ENCODE measurements around the gene SMYD3.
A peak's percentile ranks its signal among the peaks of the same experiment; 100 is the strongest.

SMYD3 gene

GRCh38 chr1:246278371-246278770 lies 228.7 kb downstream of the SMYD3 start:
- Histone ChIP-seq H4K8ac (ENCODE audit: low read length) (no peak overlapping the region), H3K23ac (ENCODE audit: low read length in 2 of 2) (no peak overlapping the region), H3K27me3 (ENCODE audit: control insufficient read depth in 1 of 2, insufficient read depth in 1 of 2, low read length in 2 of 2) (no peaks in the 10 kb centered on the region), H3K4me1 (ENCODE audit: control insufficient read depth, insufficient read depth, low read depth, low read length) (no peaks in the 10 kb centered on the region), H3K27ac (ENCODE audit: low read length, poor library complexity, severe bottlenecking) (no peak overlapping the region), H4K91ac (ENCODE audit: low read length) (no peak overlapping the region), H2BK5ac (ENCODE audit: low read depth, low read length, poor library complexity, severe bottlenecking) (no peak overlapping the region), H3K79me1 (replicated peaks; ENCODE audit: low read length, poor library complexity, severe bottlenecking) (peaks cover 6% of the 10 kb centered on the region), H2BK120ac (ENCODE audit: low read depth, low read length) (no peak overlapping the region), H2BK12ac (ENCODE audit: low read length in 2 of 2) (no peak overlapping the region), H2AK5ac (ENCODE audit: low read length, severe bottlenecking) (no peak overlapping the region), H3K18ac (ENCODE audit: low read depth in 1 of 2, low read length in 2 of 2) (no peak overlapping the region), H3K9me3 (ENCODE audit: control insufficient read depth, low read length) (no peaks in the 10 kb centered on the region), H3K14ac (ENCODE audit: low read length in 2 of 2) (no peak overlapping the region), H2AFZ (ENCODE audit: low read depth, low read length) (no peak overlapping the region), H3K36me3 (ENCODE audit: control insufficient read depth in 1 of 2, insufficient read depth in 2 of 2, low read depth in 1 of 2, low read length in 2 of 2) (peaks cover 0 to 7% of the 10 kb centered on the region in 2 experiments), H3K9ac (ENCODE audit: low read length) (no peak overlapping the region), H3K4ac (ENCODE audit: low read depth in 1 of 2, low read length in 2 of 2) (no peak overlapping the region), H3K4me2 (ENCODE audit: low read length, poor library complexity, severe bottlenecking) (no peak overlapping the region), H2BK15ac (ENCODE audit: low read depth, poor library complexity, severe bottlenecking) (no peak overlapping the region), H3K4me3 (ENCODE audit: insufficient read depth in 1 of 2, low read depth in 1 of 2, low read length in 2 of 2) (no peak overlapping the region)
- 99% methylated on average over 4 of the region's 6 CpGs for WGBS
- no peak for DNase-seq

GRCh38 chr1:246275036-246275435 lies 232.0 kb downstream of the SMYD3 start:
- Histone ChIP-seq H3K36me3 (ENCODE audit: control insufficient read depth in 1 of 2, insufficient read depth in 2 of 2, low read depth in 1 of 2, low read length in 2 of 2) (no peaks in the 10 kb centered on the region), H2AK5ac (ENCODE audit: low read length, severe bottlenecking) (no peak overlapping the region), H3K27me3 (ENCODE audit: control insufficient read depth in 1 of 2, insufficient read depth in 1 of 2, low read length in 2 of 2) (no peaks in the 10 kb centered on the region), H3K27ac (ENCODE audit: low read length, poor library complexity, severe bottlenecking) (no peak overlapping the region), H4K8ac (ENCODE audit: low read length) (peak overlapping the region; percentile 15), H3K18ac (ENCODE audit: low read depth in 1 of 2, low read length in 2 of 2) (no peak overlapping the region), H3K14ac (ENCODE audit: low read length in 2 of 2) (no peak overlapping the region), H3K4me3 (ENCODE audit: insufficient read depth in 1 of 2, low read depth in 1 of 2, low read length in 2 of 2) (no peak overlapping the region), H2BK15ac (ENCODE audit: low read depth, poor library complexity, severe bottlenecking) (no peak overlapping the region), H3K4me1 (ENCODE audit: control insufficient read depth, insufficient read depth, low read depth, low read length) (no peaks in the 10 kb centered on the region), H2BK12ac (ENCODE audit: low read length in 2 of 2) (peak overlapping the region in 1 of 2 experiments; percentile 54), H3K4ac (ENCODE audit: low read depth in 1 of 2, low read length in 2 of 2) (no peak overlapping the region), H2AFZ (ENCODE audit: low read depth, low read length) (no peak overlapping the region), H2BK5ac (ENCODE audit: low read depth, low read length, poor library complexity, severe bottlenecking) (no peak overlapping the region), H3K9me3 (ENCODE audit: control insufficient read depth, low read length) (no peaks in the 10 kb centered on the region), H3K23ac (ENCODE audit: low read length in 2 of 2) (no peak overlapping the region), H4K91ac (ENCODE audit: low read length) (no peak overlapping the region), H3K79me1 (replicated peaks; ENCODE audit: low read length, poor library complexity, severe bottlenecking) (peaks cover 4% of the 10 kb centered on the region), H3K9ac (ENCODE audit: low read length) (no peak overlapping the region), H3K4me2 (ENCODE audit: low read length, poor library complexity, severe bottlenecking) (no peak overlapping the region), H2BK120ac (ENCODE audit: low read depth, low read length) (no peak overlapping the region)
- no peak for DNase-seq
- 96% methylated on average over 3 of the region's 3 CpGs for WGBS

GRCh38 chr1:246274186-246274585 lies 232.9 kb downstream of the SMYD3 start:
- Histone ChIP-seq H3K9ac (ENCODE audit: low read length) (no peak overlapping the region), H3K4me3 (ENCODE audit: insufficient read depth in 1 of 2, low read depth in 1 of 2, low read length in 2 of 2) (no peak overlapping the region), H4K91ac (ENCODE audit: low read length) (no peak overlapping the region), H3K27ac (ENCODE audit: low read length, poor library complexity, severe bottlenecking) (no peak overlapping the region), H2BK5ac (ENCODE audit: low read depth, low read length, poor library complexity, severe bottlenecking) (no peak overlapping the region), H2AK5ac (ENCODE audit: low read length, severe bottlenecking) (no peak overlapping the region), H2BK15ac (ENCODE audit: low read depth, poor library complexity, severe bottlenecking) (no peak overlapping the region), H3K27me3 (ENCODE audit: control insufficient read depth in 1 of 2, insufficient read depth in 1 of 2, low read length in 2 of 2) (no peaks in the 10 kb centered on the region), H3K23ac (ENCODE audit: low read length in 2 of 2) (no peak overlapping the region), H3K4ac (ENCODE audit: low read depth in 1 of 2, low read length in 2 of 2) (no peak overlapping the region), H3K4me2 (ENCODE audit: low read length, poor library complexity, severe bottlenecking) (no peak overlapping the region), H2BK12ac (ENCODE audit: low read length in 2 of 2) (no peak overlapping the region), H3K14ac (ENCODE audit: low read length in 2 of 2) (no peak overlapping the region), H3K4me1 (ENCODE audit: control insufficient read depth, insufficient read depth, low read depth, low read length) (no peaks in the 10 kb centered on the region), H2AFZ (ENCODE audit: low read depth, low read length) (no peak overlapping the region), H2BK120ac (ENCODE audit: low read depth, low read length) (no peak overlapping the region), H3K18ac (ENCODE audit: low read depth in 1 of 2, low read length in 2 of 2) (no peak overlapping the region), H3K79me1 (replicated peaks; ENCODE audit: low read length, poor library complexity, severe bottlenecking) (peaks cover 4% of the 10 kb centered on the region), H3K9me3 (ENCODE audit: control insufficient read depth, low read length) (no peaks in the 10 kb centered on the region), H3K36me3 (ENCODE audit: control insufficient read depth in 1 of 2, insufficient read depth in 2 of 2, low read depth in 1 of 2, low read length in 2 of 2) (no peaks in the 10 kb centered on the region), H4K8ac (ENCODE audit: low read length) (no peak overlapping the region)
- DNase-seq: no peak
- 100% methylated on average over 1 of the region's 2 CpGs for WGBS

GRCh38 chr1:246271516-246271915 lies 235.6 kb downstream of the SMYD3 start:
- Histone ChIP-seq H3K36me3 (ENCODE audit: control insufficient read depth in 1 of 2, insufficient read depth in 2 of 2, low read depth in 1 of 2, low read length in 2 of 2) (no peaks in the 10 kb centered on the region), H3K4me2 (ENCODE audit: low read length, poor library complexity, severe bottlenecking) (no peak overlapping the region), H4K8ac (ENCODE audit: low read length) (no peak overlapping the region), H3K14ac (ENCODE audit: low read length in 2 of 2) (no peak overlapping the region), H3K4me3 (ENCODE audit: insufficient read depth in 1 of 2, low read depth in 1 of 2, low read length in 2 of 2) (no peak overlapping the region), H2BK15ac (ENCODE audit: low read depth, poor library complexity, severe bottlenecking) (no peak overlapping the region), H3K4ac (ENCODE audit: low read depth in 1 of 2, low read length in 2 of 2) (no peak overlapping the region), H3K27me3 (ENCODE audit: control insufficient read depth in 1 of 2, insufficient read depth in 1 of 2, low read length in 2 of 2) (no peaks in the 10 kb centered on the region), H2BK5ac (ENCODE audit: low read depth, low read length, poor library complexity, severe bottlenecking) (no peak overlapping the region), H2BK120ac (ENCODE audit: low read depth, low read length) (no peak overlapping the region), H4K91ac (ENCODE audit: low read length) (no peak overlapping the region), H3K9me3 (ENCODE audit: control insufficient read depth, low read length) (no peaks in the 10 kb centered on the region), H3K79me1 (replicated peaks; ENCODE audit: low read length, poor library complexity, severe bottlenecking) (peaks cover 4% of the 10 kb centered on the region), H3K27ac (ENCODE audit: low read length, poor library complexity, severe bottlenecking) (no peak overlapping the region), H3K9ac (ENCODE audit: low read length) (no peak overlapping the region), H2AFZ (ENCODE audit: low read depth, low read length) (no peak overlapping the region), H3K4me1 (ENCODE audit: control insufficient read depth, insufficient read depth, low read depth, low read length) (peaks cover 2% of the 10 kb centered on the region), H2BK12ac (ENCODE audit: low read length in 2 of 2) (no peak overlapping the region), H3K23ac (ENCODE audit: low read length in 2 of 2) (no peak overlapping the region), H2AK5ac (ENCODE audit: low read length, severe bottlenecking) (no peak overlapping the region), H3K18ac (ENCODE audit: low read depth in 1 of 2, low read length in 2 of 2) (no peak overlapping the region)
- no peak for DNase-seq
- whole genome bisulfite sequencing: 100% methylated on average over 2 of the region's 4 CpGs
